GM23248 (cell line): ENCODE data around the gene PRELID1. TPM values are rescaled to one million over a fixed set of nuclear protein-coding genes. Genes with fewer than 3 reads are reported as not detected.

Source experiments
- DNase-seq: peaks from one replicate; pipeline ENCODE4 v3.0.0-alpha.2; 2015
- H2AFZ ChIP-seq: fragments of 200-600 bp; sonication (generic); 2 replicates; pipeline ENCODE4 v1.6.1; 2016; ENCODE audit warnings: antibody characterized with exemption
- H3F3A ChIP-seq: fragments of 200-600 bp; sonication (generic); 2 replicates; pipeline ENCODE4 v1.6.1; 2016; ENCODE audit warnings: mild to moderate bottlenecking, antibody characterized with exemption, mixed run types; ENCODE audit not compliant: insufficient read depth
- H3K27ac ChIP-seq: fragments of 200-600 bp; sonication (generic); 2 replicates; pipeline ENCODE4 v1.5.1; 2016; ENCODE audit warnings: mild to moderate bottlenecking
- H3K27me3 ChIP-seq: fragments of 200-600 bp; sonication (generic); replicated peaks from 2 replicates; pipeline ENCODE4 v1.6.1; 2016; ENCODE audit warnings: mild to moderate bottlenecking; ENCODE audit not compliant: insufficient read depth
- H3K36me3 ChIP-seq: fragments of 200-600 bp; sonication (generic); 2 replicates; pipeline ENCODE4 v1.6.1; 2016; ENCODE audit warnings: low read depth, mild to moderate bottlenecking
- H3K4me1 ChIP-seq: fragments of 200-600 bp; sonication (generic); 2 replicates; pipeline ENCODE4 v1.6.1; 2016; ENCODE audit warnings: mild to moderate bottlenecking; ENCODE audit not compliant: insufficient read depth
- H3K4me2 ChIP-seq: fragments of 200-600 bp; sonication (generic); one replicate; pipeline ENCODE4 v1.6.1; 2016; ENCODE audit warnings: mild to moderate bottlenecking; ENCODE audit not compliant: unreplicated experiment
- H3K4me3 ChIP-seq: fragments of 200-600 bp; sonication (generic); 2 replicates; pipeline ENCODE4 v1.5.1; 2016; ENCODE audit warnings: mild to moderate bottlenecking
- H3K79me2 ChIP-seq: fragments of 200-600 bp; sonication (generic); 2 replicates; pipeline ENCODE4 v1.6.1; 2016; ENCODE audit warnings: mild to moderate bottlenecking; ENCODE audit not compliant: insufficient read depth
- H3K9ac ChIP-seq: fragments of 200-600 bp; sonication (generic); 2 replicates; pipeline ENCODE4 v1.6.1; 2016; ENCODE audit warnings: mild to moderate bottlenecking
- H3K9me2 ChIP-seq: fragments of 200-600 bp; sonication (generic); 2 replicates; pipeline ENCODE4 v1.6.1; 2016; ENCODE audit warnings: mixed run types, mild to moderate bottlenecking, moderate library complexity; ENCODE audit not compliant: insufficient read depth
- H3K9me3 ChIP-seq: fragments of 200-600 bp; sonication (generic); one replicate; pipeline ENCODE4 v1.6.1; 2017; ENCODE audit warnings: low read depth
- H4K20me1 ChIP-seq: fragments of 200-600 bp; sonication (generic); 2 replicates; pipeline ENCODE4 v1.6.0; 2016; ENCODE audit not compliant: insufficient read depth
- EZH2 ChIP-seq: fragments of 200-600 bp; sonication (generic); IDR thresholded peaks from 2 replicates; pipeline ENCODE4 v1.6.1; 2018; ENCODE audit warnings: antibody characterized with exemption, mild to moderate bottlenecking; ENCODE audit not compliant: insufficient read depth, poor library complexity, severe bottlenecking
- EZH2phosphoT487 ChIP-seq: fragments of 200-600 bp; sonication (generic); IDR thresholded peaks from 2 replicates; pipeline ENCODE4 v1.6.1; 2018; ENCODE audit warnings: antibody characterized with exemption, moderate library complexity, mild to moderate bottlenecking, low read depth; ENCODE audit not compliant: insufficient read depth
- WGBS, 2 experiments: methylation state at CpG; one replicate each; pipeline ENCODE4 v1.1.6; 2015 to 2017; ENCODE audit warnings: low lambda C conversion rate in 2 of 2, low coverage in 1 of 2; ENCODE audit errors: missing lambda C conversion rate in 2 of 2; 5-methylcytosine and 5-hydroxymethylcytosine counted together
- in situ Hi-C: fragments of 300-500 bp; cut with MboI; formaldehyde crosslinking; loops from 2 replicates; pipeline ENCODE4 v1.15.0; 2020
- polyA plus RNA-seq: library from polyadenylated mRNA; unstranded; fragments of >200 nt; fragmentation: Nextera tagmentation; extraction: Ambion mirVana; gene quantifications from 2 replicates; pipeline ENCODE4 v1.2.1, GENCODE V29; 2016
- total RNA-seq: library from RNA; depleted of rRNA; stranded (reverse); fragments of >200 nt; shearing (Covaris generic); gene quantifications from 2 replicates; pipeline ENCODE4 v1.2.3, GENCODE V29; 2014

The PRELID1 gene
- total and polyA plus RNA-seq, 2 experiments from 2014 or later: 212 to 255 TPM

DNA sequence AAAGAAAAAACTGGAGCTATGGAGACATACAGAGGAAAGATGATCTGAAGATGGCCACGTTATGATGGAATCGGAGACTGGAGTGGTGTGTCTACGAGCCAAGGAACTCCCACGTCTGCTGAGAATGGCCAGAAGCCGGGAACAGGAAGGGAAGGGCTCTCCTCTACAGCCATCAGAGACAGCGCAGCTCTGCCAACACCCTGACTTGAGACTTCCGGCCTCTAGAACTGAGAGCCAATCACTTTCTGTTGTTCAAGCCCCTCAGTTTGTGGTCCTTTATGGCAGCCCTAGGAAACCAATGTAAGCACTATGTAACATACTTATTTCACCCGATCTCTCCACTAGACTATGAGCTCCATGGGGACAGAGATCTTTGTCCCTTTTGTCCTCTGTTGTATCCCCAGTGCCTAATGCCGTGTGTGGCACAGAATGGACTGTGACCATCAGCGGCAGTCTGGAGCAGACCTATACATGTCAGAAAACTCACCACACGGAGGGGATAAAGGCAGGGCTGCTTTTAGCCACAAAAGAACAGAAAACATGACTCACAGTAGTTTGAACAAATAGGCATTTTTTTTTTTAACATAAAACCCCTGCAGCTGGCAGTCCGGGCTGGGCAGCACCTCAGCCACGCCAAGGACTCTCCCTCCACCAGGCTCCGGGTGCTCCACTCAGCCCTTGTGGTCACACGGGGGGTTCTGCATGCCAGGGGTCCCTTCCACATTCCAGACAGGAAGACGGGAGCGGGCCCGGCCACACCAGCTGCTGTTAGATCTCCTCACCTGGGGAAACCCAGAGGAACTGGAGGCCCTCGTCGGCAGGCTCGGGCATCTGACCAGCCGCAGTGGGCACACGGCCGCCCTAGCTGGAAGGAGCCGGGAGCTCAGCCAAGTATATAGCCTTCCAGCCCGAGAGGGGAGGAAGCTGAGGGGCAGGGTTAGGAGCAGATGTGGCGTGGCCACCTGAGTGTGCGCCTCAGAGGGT is 24.2 kb downstream of the PRELID1 start:
- no peaks in the 10 kb centered on the region; the same call in 1 of the 2 replicates for H3K79me2 ChIP-seq
- peaks cover 21% of the 10 kb centered on the region for H3K4me1 ChIP-seq
- WGBS, 2 experiments: 58 to 59% methylated on average over 28 of the region's 28 CpGs
- peak; percentile 81 for DNase-seq
- no peaks in the 10 kb centered on the region for H3K9me2 ChIP-seq
- no peaks in the 10 kb centered on the region for H3K9me3 ChIP-seq
- peak overlapping the region; percentile 56 for H3K4me2 ChIP-seq
- no peaks in the 10 kb centered on the region; the same call in 1 of the 2 replicates for H3K36me3 ChIP-seq
- H3K9ac ChIP-seq: peak overlapping the region; percentile 66
- H4K20me1 ChIP-seq: no peaks in the 10 kb centered on the region
- no peaks in the 10 kb centered on the region for H3K27me3 ChIP-seq
- peak overlapping the region; percentile 90 for H3K27ac ChIP-seq
- peak overlapping the region; percentile 86 for H2AFZ ChIP-seq
- in situ Hi-C loops: no loop called here
- TF ChIP-seq EZH2phosphoT487 (no peak), EZH2 (no peak)
- H3F3A ChIP-seq: peaks cover 17% of the 10 kb centered on the region; the same call in 1 of the 2 replicates
- H3K4me3 ChIP-seq: peak overlapping the region; percentile 32

DNA sequence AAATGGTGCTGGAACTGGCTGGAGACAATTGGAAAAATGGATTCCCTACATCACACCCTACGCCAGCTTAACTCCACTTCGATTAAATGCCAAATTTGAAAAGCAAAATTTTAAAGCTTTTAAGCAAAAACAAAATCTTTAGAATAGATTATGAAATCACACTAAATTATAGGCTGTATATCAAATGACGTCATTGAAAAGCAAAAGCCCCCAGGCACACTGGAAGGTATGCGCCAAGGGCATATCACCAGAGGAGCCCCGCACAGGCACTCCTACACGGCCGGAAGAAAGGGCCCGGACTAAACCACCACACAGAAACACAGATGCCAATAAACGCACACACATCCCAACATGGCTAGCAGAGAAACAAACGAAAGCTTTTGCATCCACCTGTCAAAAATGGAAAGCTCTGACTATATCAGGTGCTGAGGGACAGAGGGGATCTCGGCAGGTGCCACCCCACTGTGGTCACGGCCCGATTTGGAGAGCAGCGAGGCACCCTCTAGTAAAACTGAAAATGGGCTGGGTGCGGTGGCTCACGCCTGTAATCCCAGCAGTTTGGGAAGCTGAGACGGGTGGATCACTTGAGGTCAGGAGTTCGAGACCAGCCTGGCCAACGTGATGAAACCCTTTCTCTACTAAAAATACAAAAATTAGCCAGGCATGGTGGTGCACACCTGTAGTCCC is 25.1 kb downstream of the PRELID1 start:
- no peak for DNase-seq
- TF ChIP-seq EZH2 (no peak), EZH2phosphoT487 (no peak)
- H2AFZ ChIP-seq: no peak overlapping the region
- no peaks in the 10 kb centered on the region for H3K27me3 ChIP-seq
- no peak overlapping the region for H3K4me3 ChIP-seq
- H3K9ac ChIP-seq: no peak overlapping the region
- H3K27ac ChIP-seq: no peak overlapping the region
- peaks cover 17% of the 10 kb centered on the region; the same call in 1 of the 2 replicates for H3F3A ChIP-seq
- no peak overlapping the region for H3K4me2 ChIP-seq
- in situ Hi-C loops: no loop called here
- WGBS, 2 experiments: 90 to 92% methylated on average over 19 of the region's 19 CpGs
- no peaks in the 10 kb centered on the region for H3K79me2 ChIP-seq
- H3K9me3 ChIP-seq: no peaks in the 10 kb centered on the region
- no peaks in the 10 kb centered on the region for H3K9me2 ChIP-seq
- H3K4me1 ChIP-seq: peaks cover 21% of the 10 kb centered on the region
- H4K20me1 ChIP-seq: no peaks in the 10 kb centered on the region
- H3K36me3 ChIP-seq: no peaks in the 10 kb centered on the region; the same call in 1 of the 2 replicates

DNA sequence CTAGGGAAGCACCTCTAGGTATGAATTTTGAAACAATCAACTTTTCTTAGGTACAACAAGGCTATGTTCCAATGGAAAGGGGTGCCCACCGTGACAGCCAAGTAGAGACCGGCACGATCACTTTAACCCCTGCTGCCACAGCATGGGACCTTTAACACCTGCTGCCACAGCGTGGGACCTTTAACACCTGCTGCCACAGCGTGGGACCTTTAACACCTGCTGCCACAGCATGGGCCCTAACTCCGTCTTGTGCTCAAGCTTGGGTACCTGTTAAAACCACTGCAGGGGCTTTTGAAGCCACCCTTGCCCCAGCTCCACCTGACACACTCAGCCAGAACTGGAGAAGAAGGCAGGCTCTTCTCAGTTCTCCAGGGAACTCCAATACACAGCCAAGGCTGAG is 26.3 kb downstream of the PRELID1 start:
- no peak overlapping the region for H2AFZ ChIP-seq
- H3K79me2 ChIP-seq: no peaks in the 10 kb centered on the region
- peaks cover 21% of the 10 kb centered on the region for H3K4me1 ChIP-seq
- no peak overlapping the region for H3K4me3 ChIP-seq
- H3K4me2 ChIP-seq: no peak overlapping the region
- in situ Hi-C loops: no loop called here
- H3K27me3 ChIP-seq: no peaks in the 10 kb centered on the region
- no peaks in the 10 kb centered on the region for H3K9me2 ChIP-seq
- WGBS, 2 experiments: 78 to 85% methylated on average over 6 of the region's 6 CpGs
- peaks cover 4% of the 10 kb centered on the region; the same call in 1 of the 2 replicates for H3K36me3 ChIP-seq
- no peak overlapping the region for H3K9ac ChIP-seq
- no peaks in the 10 kb centered on the region for H3K9me3 ChIP-seq
- DNase-seq: no peak
- TF ChIP-seq EZH2phosphoT487 (no peak), EZH2 (no peak)
- peaks cover 17% of the 10 kb centered on the region; the same call in 1 of the 2 replicates for H3F3A ChIP-seq
- no peak overlapping the region for H3K27ac ChIP-seq
- H4K20me1 ChIP-seq: no peaks in the 10 kb centered on the region
